ENCODE data around the gene CYGB.
"Not testable (repeated sequence)": the region's sequence is repeated elsewhere in the genome, so short reads cannot be mapped to it uniquely, and the experiment has no call there.

The CYGB gene

GRCh38 chr17:76528156-76528527, 9.4 kb downstream of the CYGB start:
- Mint-ChIP-seq H3K27ac (peak overlapping the region; percentile 50), H3K36me3 (no peaks in the 10 kb centered on the region), H3K4me3 (peak overlapping the region; percentile 53), H3K4me1 (peaks cover 29% of the 10 kb centered on the region), H3K9me3 (no peaks in the 10 kb centered on the region)
- ATAC-seq = peak; percentile 5
- DNase-seq (ENCODE audit: low spot score in 2 of 2) = no peak

DNA sequence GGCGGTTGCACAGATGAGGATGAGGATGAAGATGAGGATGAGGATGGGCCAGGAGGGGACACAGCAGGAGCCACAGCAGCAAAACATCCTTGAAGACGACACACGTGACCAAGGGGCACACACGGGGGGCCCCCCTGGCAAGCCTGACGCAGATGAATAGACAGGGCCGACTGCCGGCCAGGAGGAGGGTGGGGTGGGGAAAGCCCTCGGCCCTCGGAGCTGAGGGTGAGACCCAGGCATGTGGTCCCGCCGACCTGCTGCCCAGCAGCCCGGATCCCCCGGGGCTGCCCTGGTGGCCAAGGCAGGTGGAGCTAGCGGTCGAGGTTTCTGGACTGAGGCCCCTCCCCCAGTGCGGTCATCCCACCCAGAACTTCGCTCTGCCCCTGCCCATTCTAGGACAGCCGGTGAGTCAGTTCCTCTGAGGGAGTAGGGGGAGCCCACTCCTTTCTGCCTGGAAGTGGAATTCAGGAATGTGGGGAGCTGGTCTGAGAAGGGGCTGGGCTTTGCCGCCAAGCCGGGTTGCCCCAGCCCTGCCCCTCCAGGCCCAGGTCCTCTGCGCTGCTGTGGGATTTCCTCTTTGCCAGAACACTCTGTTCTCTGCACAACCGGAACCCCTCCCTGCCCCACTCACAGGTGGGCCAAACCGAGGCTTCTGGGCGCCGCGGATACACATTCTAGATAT, 9.9 kb downstream of the CYGB start:
- H3K4me1 Mint-ChIP-seq = peaks cover 34% of the 10 kb centered on the region

DNA sequence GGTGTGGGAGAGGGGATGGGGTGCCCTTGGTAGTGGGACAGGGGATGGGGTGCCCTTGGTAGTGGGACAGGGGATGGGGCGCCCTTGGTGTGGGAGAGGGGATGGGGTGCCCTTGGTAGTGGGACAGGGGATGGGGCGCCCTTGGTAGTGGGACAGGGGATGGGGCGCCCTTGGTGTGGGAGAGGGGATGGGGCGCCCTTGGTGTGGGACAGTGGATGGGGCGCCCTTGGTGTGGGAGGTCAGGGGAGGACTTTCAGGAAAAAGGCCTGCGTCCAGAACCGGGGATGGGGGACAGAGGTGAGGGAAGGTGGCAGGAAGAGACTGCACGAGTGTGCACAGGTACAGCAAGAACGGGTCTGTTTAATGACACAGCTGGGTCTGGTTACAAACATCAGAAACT, 10.5 kb downstream of the CYGB start:
- H3K9me3 Mint-ChIP-seq; ATAC-seq; DNase-seq (ENCODE audit: low spot score in 2 of 2); H3K36me3 Mint-ChIP-seq: not testable (repeated sequence)
- Mint-ChIP-seq H3K4me3 (peak overlapping the region; percentile 53), H3K27ac (peak overlapping the region; percentile 50), H3K4me1 (peaks cover 34% of the 10 kb centered on the region)

More for the DNA sequence above, 9.9 kb downstream of the CYGB start:
- Mint-ChIP-seq H3K9me3 (no peaks in the 10 kb centered on the region), H3K36me3 (no peaks in the 10 kb centered on the region), H3K27ac (peak overlapping the region; percentile 50), H3K4me3 (peak overlapping the region; percentile 53)
- no peak for DNase-seq (ENCODE audit: low spot score in 2 of 2)
- peak; percentile 67 for ATAC-seq

GRCh38 chr17:76525513-76525833, 12.0 kb downstream of the CYGB start:
- H3K27ac Mint-ChIP-seq; DNase-seq (ENCODE audit: low spot score in 2 of 2); H3K9me3 Mint-ChIP-seq; H3K4me3 Mint-ChIP-seq; ATAC-seq; H3K36me3 Mint-ChIP-seq: not testable (repeated sequence)
- peaks cover 35% of the 10 kb centered on the region for H3K4me1 Mint-ChIP-seq

- ATAC-seq (no peak), DNase-seq (ENCODE audit: low spot score in 2 of 2) (no peak)
- no peak overlapping the region for H3K4me3 Mint-ChIP-seq
- no peaks in the 10 kb centered on the region for H3K36me3 Mint-ChIP-seq
- H3K4me1 Mint-ChIP-seq = peaks cover 42% of the 10 kb centered on the region
- no peak overlapping the region for H3K27ac Mint-ChIP-seq
- H3K9me3 Mint-ChIP-seq = no peaks in the 10 kb centered on the region
These were observed 12.7 kb downstream of the CYGB start for GRCh38 chr17:76524598-76525512.

DNA sequence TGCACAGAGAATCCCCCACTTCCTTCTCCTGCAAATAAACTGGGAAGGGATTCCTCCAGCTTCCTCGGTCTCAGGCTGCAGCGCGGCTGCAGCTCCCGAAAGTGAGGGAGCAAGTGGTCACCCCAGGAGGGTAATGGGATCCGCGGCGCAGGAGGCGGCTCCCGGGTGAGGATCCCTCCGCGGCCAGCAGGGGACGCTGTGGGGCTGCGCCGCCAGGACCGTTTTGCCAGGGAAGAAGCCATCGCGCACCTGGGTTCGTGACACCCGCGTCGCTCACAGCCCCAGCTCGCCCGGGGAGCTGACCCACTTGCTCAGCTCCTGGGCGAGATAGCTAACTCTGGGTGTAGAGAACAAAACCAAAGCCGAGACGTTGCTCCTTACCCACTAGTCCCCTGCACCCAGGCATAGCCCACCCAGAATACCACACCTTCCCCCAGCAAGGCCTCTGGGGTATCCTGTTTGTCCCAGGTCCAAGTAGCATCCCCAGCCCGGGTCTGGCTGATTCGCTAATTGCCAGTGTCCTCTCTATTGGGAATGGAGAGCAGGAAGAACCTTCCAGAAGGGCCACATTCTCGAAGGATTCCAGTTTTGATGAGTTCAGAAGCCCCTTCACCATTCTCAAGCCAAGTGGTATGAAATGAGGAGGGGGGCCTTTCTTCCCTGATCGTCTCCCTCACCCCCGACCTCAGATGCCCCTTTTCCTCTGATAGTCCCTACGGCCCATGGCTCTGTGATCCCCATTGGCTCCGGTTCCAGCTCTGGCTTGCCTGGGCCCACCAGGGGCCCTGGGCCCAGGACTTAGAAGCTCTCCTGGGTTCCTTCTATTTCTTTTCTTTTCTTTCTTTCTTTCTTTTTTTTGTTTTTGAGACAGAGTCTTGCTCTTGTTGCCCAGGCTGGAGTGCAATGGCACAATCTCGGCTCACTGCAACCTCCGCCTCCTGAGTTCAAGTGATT, 14.1 kb downstream of the CYGB start:
- ATAC-seq = peak; percentile 87
- DNase-seq (ENCODE audit: low spot score in 2 of 2) = peak; percentile 86 to 91
- no peaks in the 10 kb centered on the region for H3K36me3 Mint-ChIP-seq
- no peaks in the 10 kb centered on the region for H3K9me3 Mint-ChIP-seq
- H3K27ac Mint-ChIP-seq = peak overlapping the region; percentile 83
- H3K4me1 Mint-ChIP-seq = peaks cover 54% of the 10 kb centered on the region
- H3K4me3 Mint-ChIP-seq = peak overlapping the region; percentile 32

DNA sequence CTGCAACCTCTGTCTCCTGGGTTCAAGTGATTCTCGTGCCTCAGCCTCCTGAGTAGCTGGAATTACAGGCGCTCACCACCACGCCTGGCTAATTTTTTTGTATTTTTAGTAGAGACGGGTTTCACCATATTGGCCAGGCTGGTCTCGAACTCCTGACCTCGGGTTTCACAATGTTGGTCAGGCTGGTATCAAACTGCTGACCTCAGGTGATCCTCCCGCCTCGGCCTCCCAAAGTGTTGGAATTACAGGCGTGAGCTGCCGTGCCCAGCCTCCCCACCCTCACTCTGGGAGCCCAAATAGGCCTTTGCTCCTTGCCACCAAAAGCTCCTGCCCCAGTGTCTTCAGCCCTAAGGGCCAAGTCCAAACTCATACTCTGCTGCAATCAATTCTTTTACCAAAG, 15.8 kb downstream of the CYGB start:
- peaks cover 50% of the 10 kb centered on the region for H3K4me1 Mint-ChIP-seq
- not testable (repeated sequence) for H3K36me3 Mint-ChIP-seq; DNase-seq (ENCODE audit: low spot score in 2 of 2)

GRCh38 chr17:76521262-76521661, 16.2 kb downstream of the CYGB start:
- ATAC-seq (no peak), DNase-seq (ENCODE audit: low spot score in 2 of 2) (no peak)
- H3K9me3 Mint-ChIP-seq = no peaks in the 10 kb centered on the region
- peaks cover 54% of the 10 kb centered on the region for H3K4me1 Mint-ChIP-seq
- no peaks in the 10 kb centered on the region for H3K36me3 Mint-ChIP-seq
- H3K27ac Mint-ChIP-seq = no peak overlapping the region
- no peak overlapping the region for H3K4me3 Mint-ChIP-seq

More for the DNA sequence above, 15.8 kb downstream of the CYGB start:
- not testable (repeated sequence) for H3K9me3 Mint-ChIP-seq, ATAC-seq, H3K4me3 Mint-ChIP-seq, H3K27ac Mint-ChIP-seq

DNA sequence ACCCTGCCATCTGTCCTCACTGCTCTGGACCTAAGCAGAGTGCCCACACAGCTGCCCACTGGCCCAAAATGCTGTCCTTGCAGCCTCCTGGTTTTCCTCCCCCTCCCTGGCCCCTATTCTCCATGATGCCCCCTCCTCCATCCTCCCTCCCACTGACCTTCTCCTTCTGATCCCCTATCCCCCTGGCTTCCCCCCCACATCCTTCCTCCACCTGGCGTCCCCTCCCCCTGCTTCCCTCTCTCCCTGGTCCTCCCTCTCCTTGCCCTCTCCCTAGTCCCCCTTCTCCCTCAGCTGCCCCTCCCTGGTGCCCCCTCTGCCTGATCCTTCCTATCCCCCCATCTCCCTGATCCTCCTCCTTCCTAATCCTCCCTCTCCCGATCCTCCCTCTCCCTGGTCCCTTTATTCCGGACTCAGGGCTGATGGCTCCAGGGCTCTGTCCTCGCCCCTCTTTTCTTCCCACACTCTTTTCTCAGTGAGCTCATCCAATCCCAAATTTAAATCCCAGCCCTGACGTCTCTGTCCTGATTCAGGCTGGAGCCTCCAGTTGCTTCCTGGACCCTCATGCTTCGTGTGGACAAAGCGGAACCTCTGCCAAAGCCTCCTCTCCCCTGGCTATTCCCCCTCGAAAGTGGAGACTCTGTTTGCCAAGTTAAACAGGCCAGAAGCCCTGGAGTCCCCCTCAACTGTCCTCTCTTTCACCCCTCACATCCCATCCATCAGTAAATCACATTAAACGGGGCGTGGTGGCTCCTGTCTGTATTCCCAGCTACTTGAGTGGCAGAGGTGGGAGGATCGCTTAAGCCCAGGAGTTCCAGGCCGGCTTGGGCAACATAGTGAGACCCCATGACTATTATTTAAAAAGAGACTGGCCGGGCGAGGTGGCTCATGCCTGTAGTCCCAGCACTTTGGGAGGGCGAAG, 18.2 kb downstream of the CYGB start:
- Mint-ChIP-seq H3K9me3 (no peaks in the 10 kb centered on the region), H3K27ac (peak overlapping the region; percentile 53), H3K4me1 (peaks cover 67% of the 10 kb centered on the region), H3K4me3 (no peak overlapping the region), H3K36me3 (peaks cover 10% of the 10 kb centered on the region)
- DNase-seq (ENCODE audit: low spot score in 2 of 2) (no peak), ATAC-seq (no peak)

- Mint-ChIP-seq H3K27ac (peak overlapping the region; percentile 58), H3K9me3 (no peaks in the 10 kb centered on the region), H3K4me3 (no peak overlapping the region), H3K36me3 (peaks cover 15% of the 10 kb centered on the region), H3K4me1 (peaks cover 68% of the 10 kb centered on the region)
- ATAC-seq (no peak), DNase-seq (ENCODE audit: low spot score in 2 of 2) (no peak)
These were observed 19.9 kb downstream of the CYGB start for GRCh38 chr17:76517638-76518038.

DNA sequence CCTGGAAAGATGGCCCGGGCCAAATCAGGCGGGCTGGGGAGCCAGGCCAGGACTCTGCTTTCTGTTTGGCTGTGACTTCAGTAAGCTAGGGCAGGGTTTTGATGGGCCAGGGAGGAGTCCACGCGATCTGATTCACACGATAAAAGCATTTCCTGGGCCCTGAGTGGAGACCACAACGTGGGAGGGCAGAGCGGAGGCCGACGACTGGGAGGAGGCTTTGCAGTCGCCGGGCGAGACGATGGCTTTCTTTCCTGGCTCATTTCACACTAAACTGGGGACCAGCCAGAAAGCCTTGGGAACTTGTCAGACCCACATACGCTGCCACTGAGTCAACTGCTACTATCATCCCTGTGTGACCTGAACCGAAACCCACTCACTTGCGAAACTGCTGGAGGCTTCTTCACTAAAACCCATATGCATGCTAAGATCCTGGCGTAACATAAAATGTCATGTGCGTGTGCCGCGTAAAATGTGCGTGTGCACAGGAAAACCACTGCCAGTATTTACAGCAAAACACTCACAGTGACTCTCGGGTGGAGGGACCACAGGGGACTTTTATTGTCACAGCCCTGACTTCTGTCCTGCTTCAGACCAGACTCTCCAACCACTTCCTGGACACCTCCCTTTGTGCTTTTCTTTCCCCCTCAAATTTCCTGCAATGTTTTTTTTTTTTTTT, 22.1 kb downstream of the CYGB start:
- Mint-ChIP-seq H3K9me3 (no peaks in the 10 kb centered on the region), H3K36me3 (peaks cover 15% of the 10 kb centered on the region), H3K27ac (peak overlapping the region; percentile 97), H3K4me1 (peaks cover 81% of the 10 kb centered on the region), H3K4me3 (peak overlapping the region; percentile 63)
- DNase-seq (ENCODE audit: low spot score in 2 of 2) (peak; percentile 62 to 91), ATAC-seq (peak; percentile 93)

- not testable (repeated sequence) for H3K9me3 Mint-ChIP-seq; DNase-seq (ENCODE audit: low spot score in 2 of 2); ATAC-seq
- peaks cover 71% of the 10 kb centered on the region for H3K4me1 Mint-ChIP-seq
- H3K27ac Mint-ChIP-seq = peak overlapping the region; percentile 97
- H3K36me3 Mint-ChIP-seq = peaks cover 15% of the 10 kb centered on the region
- peak overlapping the region; percentile 63 for H3K4me3 Mint-ChIP-seq
These were observed 23.2 kb downstream of the CYGB start for GRCh38 chr17:76514355-76514754.

- Mint-ChIP-seq H3K9me3 (no peaks in the 10 kb centered on the region), H3K36me3 (peaks cover 15% of the 10 kb centered on the region), H3K4me3 (no peak overlapping the region), H3K4me1 (peaks cover 67% of the 10 kb centered on the region), H3K27ac (peak overlapping the region; percentile 88)
- DNase-seq (ENCODE audit: low spot score in 2 of 2) (no peak), ATAC-seq (no peak)
These were observed 24.2 kb downstream of the CYGB start for GRCh38 chr17:76513306-76513692.
